Small intestine (tissue), 7 donors: ENCODE measurements around the gene PAPPA2. TPM values are rescaled to one million over a fixed set of nuclear protein-coding genes. Genes with fewer than 3 reads are reported as not detected.

Source experiments
- DNase-seq, 2 donors: peaks; one replicate each; pipeline versions ENCODE4 v3.0.0 to v3.0.0-alpha.2; 2013
- FAIRE-seq: peaks from 2 replicates; lab custom pipeline; 2012; peaks lifted over from hg19 to GRCh38; lab: Jason Lieb, UNC
- H3K27ac ChIP-seq, 3 donors: one replicate each; pipeline ENCODE4 v1.5.1; 2013; ENCODE audit warnings: low read length in 2 of 3, mild to moderate bottlenecking in 2 of 3, control low read depth in 1 of 3, inconsistent platforms in 1 of 3, low read depth in 1 of 3, moderate library complexity in 1 of 3
- H3K27me3 ChIP-seq, 3 donors: one replicate each; pipeline ENCODE4 v1.6.1; 2013; ENCODE audit warnings: low read length in 3 of 3, inconsistent platforms in 1 of 3; ENCODE audit not compliant: control insufficient read depth in 3 of 3, insufficient read depth in 3 of 3
- H3K36me3 ChIP-seq, 3 donors: one replicate each; pipeline ENCODE4 v1.6.1; 2013; ENCODE audit warnings: low read length in 3 of 3, inconsistent platforms in 1 of 3, low read depth in 1 of 3, mild to moderate bottlenecking in 1 of 3, moderate library complexity in 1 of 3; ENCODE audit not compliant: control insufficient read depth in 3 of 3, insufficient read depth in 2 of 3
- H3K4me1 ChIP-seq, 3 donors: one replicate each; pipeline ENCODE4 v1.6.1; 2013; ENCODE audit warnings: low read length in 2 of 3, inconsistent platforms in 1 of 3, low read depth in 1 of 3, mild to moderate bottlenecking in 1 of 3, moderate library complexity in 1 of 3; ENCODE audit not compliant: control insufficient read depth in 3 of 3, insufficient read depth in 2 of 3
- H3K4me3 ChIP-seq, 3 donors: one replicate each; pipeline ENCODE4 v1.5.1; 2013; ENCODE audit warnings: low read length in 3 of 3, control low read depth in 1 of 3, inconsistent platforms in 1 of 3, low read depth in 1 of 3, mild to moderate bottlenecking in 1 of 3, moderate library complexity in 1 of 3
- H3K9me3 ChIP-seq, 2 donors: one replicate each; pipeline ENCODE4 v1.6.1; 2013; ENCODE audit warnings: low read depth in 1 of 2, low read length in 1 of 2; ENCODE audit not compliant: control insufficient read depth in 2 of 2, insufficient read depth in 1 of 2
- WGBS, 3 donors: extraction: QIAGEN DNeasy Blood & Tissue Kit; methylation state at CpG; one replicate each; pipeline ENCODE4 v1.1.7; 2013; 5-methylcytosine and 5-hydroxymethylcytosine counted together
- polyA plus RNA-seq, 4 donors: library from polyadenylated mRNA; stranded (reverse) in 3 of 4; unstranded in 1 of 4; fragments of 200-250 nt in 3 of 4; fragments of 120-200 nt in 1 of 4; gene quantifications; one replicate each; pipeline versions ENCODE4 v1.2.1 to v1.2.3, GENCODE V29; 2013
- donor health status: healthy with polysubstance abuse.
- donor health status: control.
- donor health status: control.
- donor health status: Bipolar disorder and iron deficiency.
- donor health status: healthy.

The PAPPA2 gene
- polyA plus RNA-seq, 4 donors = 0.03 to 0.12 TPM; not detected in 2

DNA sequence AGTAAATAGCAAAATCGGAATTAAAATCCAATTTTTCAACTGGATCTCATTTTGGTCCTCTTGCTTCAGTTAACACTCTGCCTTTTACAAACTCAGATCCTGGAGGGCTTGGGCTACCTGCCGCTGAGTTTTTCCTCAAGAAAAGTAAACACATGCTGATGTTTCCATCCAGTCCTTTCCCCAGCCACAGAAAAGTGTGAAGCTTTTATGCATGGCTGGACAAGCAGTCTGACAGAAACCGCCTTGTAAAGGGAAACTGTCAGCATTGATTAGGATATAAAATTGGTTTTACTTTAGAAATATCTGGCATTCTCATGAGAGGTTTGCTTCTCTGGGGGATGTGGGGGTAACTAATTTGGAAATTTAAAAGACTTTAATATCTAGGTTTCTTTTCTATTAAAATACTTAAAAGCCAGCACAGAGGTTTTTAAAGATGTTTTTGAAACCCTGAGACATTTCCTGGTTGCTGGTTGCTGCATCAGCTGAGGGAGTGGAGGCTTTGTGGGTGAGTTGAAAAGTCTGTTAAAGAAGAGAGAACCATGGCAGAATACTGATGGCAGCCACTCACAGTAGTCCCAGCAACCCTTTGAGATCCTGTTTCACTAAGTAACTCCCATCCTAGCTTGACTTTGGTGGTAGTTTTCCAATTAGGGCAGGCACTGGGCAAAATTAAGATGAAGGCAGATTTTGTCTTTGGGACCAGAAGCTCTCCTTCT is 238.3 kb downstream of the PAPPA2 start:
- WGBS, 3 donors = 55 to 71% (median 63%) methylated on average over 3 of the region's 3 CpGs
- FAIRE-seq (no peak), DNase-seq (no peak)
- H3K27me3 ChIP-seq = no peaks in the 10 kb centered on the region
- H3K4me1 ChIP-seq = no peaks in the 10 kb centered on the region
- no peaks in the 10 kb centered on the region for H3K36me3 ChIP-seq
- no peak overlapping the region for H3K27ac ChIP-seq
- H3K9me3 ChIP-seq = no peaks in the 10 kb centered on the region
- no peak overlapping the region for H3K4me3 ChIP-seq

- Histone ChIP-seq H3K27me3 (no peaks in the 10 kb centered on the region), H3K27ac (no peak overlapping the region), H3K4me1 (no peaks in the 10 kb centered on the region), H3K4me3 (no peak overlapping the region), H3K36me3 (no peaks in the 10 kb centered on the region), H3K9me3 (no peaks in the 10 kb centered on the region)
- DNase-seq = no peak
- 67 to 79% (median 76%) methylated on average over 3 of the region's 3 CpGs for WGBS, 3 donors
- FAIRE-seq = no peak
Observed at GRCh38 chr1:176702901-176703300, 239.9 kb downstream of the PAPPA2 start.

GRCh38 chr1:176705585-176705984 is 242.6 kb downstream of the PAPPA2 start:
- Histone ChIP-seq H3K9me3 (no peaks in the 10 kb centered on the region), H3K4me3 (no peak overlapping the region), H3K27ac (no peak overlapping the region), H3K36me3 (no peaks in the 10 kb centered on the region), H3K4me1 (no peaks in the 10 kb centered on the region), H3K27me3 (no peaks in the 10 kb centered on the region)
- WGBS, 3 donors = 59 to 72% (median 63%) methylated on average over 1 of the region's 1 CpG
- FAIRE-seq (no peak), DNase-seq (no peak)

- H3K9me3 ChIP-seq = no peaks in the 10 kb centered on the region
- H3K27ac ChIP-seq = no peak overlapping the region
- no peak for DNase-seq
- no peak overlapping the region for H3K4me3 ChIP-seq
- no peaks in the 10 kb centered on the region for H3K36me3 ChIP-seq
- H3K27me3 ChIP-seq = no peaks in the 10 kb centered on the region
- H3K4me1 ChIP-seq = no peaks in the 10 kb centered on the region
- 83 to 94% (median 90%) methylated on average over 2 of the region's 2 CpGs for WGBS, 3 donors
- no peak for FAIRE-seq
Observed at GRCh38 chr1:176717066-176717750, 254.2 kb downstream of the PAPPA2 start.

DNA sequence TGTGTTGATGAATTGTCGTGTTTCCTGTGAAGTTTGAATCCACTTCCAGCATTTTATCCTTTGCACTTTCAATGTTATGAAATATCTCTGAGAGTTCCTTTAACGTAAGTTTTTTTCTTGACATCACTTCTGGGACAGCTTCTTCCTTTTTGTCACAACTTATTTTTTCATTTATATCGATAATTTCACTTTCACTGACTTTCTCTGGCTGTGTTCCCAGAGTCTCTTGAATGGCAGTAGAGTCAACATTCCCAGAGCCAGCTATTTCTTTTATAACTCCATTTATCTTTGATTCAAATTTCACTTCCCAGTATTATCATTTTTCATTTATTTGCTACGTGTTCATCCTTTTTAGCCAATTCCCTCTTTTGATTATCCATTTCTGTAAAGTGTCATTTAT is 256.5 kb downstream of the PAPPA2 start:
- Histone ChIP-seq H3K36me3 (no peaks in the 10 kb centered on the region), H3K27me3 (no peaks in the 10 kb centered on the region), H3K4me1 (no peaks in the 10 kb centered on the region), H3K9me3 (no peaks in the 10 kb centered on the region), H3K27ac (no peak overlapping the region), H3K4me3 (no peak overlapping the region)
- 27 to 38% (median 28%) methylated on average over 4 of the region's 4 CpGs for WGBS, 3 donors
- DNase-seq = no peak
- FAIRE-seq = no peak

DNA sequence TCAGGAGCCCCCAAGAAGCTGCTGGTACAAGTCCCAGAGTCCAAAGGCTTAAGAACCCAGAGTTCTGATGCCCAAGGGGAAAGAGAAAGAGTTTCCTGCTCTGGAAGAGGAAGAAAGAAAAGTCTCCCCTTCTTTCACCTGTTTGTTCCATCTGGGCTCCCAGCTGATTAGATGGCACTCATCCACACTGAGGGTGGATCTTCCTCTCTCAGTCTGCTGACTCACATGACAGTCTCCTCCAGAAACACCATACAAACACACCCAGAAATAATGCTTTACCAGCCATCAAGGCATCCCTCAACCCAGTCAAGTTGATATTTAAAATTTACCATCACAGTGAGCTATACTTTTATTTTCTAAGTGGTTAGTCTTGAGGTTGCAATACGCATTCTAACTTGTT is 257.9 kb downstream of the PAPPA2 start:
- H3K9me3 ChIP-seq = no peaks in the 10 kb centered on the region
- FAIRE-seq (no peak), DNase-seq (no peak)
- H3K27ac ChIP-seq = no peak overlapping the region
- WGBS, 3 donors = 82 to 87% (median 84%) methylated on average over 1 of the region's 1 CpG
- H3K36me3 ChIP-seq = no peaks in the 10 kb centered on the region
- H3K4me3 ChIP-seq = no peak overlapping the region
- no peaks in the 10 kb centered on the region for H3K4me1 ChIP-seq
- H3K27me3 ChIP-seq = no peaks in the 10 kb centered on the region

DNA sequence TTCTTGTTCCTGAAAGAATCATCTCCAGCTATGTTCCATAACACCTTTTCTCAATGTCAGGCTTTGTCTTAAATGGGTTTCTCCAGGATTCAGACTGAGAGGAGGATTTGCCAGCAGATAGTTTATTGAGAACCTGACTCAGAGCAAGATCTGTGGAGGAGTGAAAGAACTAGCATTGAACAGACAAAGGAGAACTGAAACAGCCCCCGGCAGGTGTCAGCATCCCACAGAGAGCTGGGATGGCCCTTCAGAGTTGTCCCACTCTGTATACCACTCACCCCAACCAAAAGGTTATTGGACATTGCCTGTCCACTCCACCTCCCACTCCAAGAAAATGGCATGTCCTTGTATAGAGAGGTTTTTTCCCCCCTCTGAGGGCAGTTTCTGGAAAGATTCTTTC is 270.7 kb downstream of the PAPPA2 start:
- Histone ChIP-seq H3K9me3 (no peaks in the 10 kb centered on the region), H3K27me3 (no peaks in the 10 kb centered on the region), H3K4me3 (no peak overlapping the region), H3K36me3 (no peaks in the 10 kb centered on the region), H3K4me1 (no peaks in the 10 kb centered on the region), H3K27ac (no peak overlapping the region)
- FAIRE-seq (no peak), DNase-seq (no peak)
- 70 to 80% (median 79%) methylated on average over 1 of the region's 1 CpG for WGBS, 3 donors

DNA sequence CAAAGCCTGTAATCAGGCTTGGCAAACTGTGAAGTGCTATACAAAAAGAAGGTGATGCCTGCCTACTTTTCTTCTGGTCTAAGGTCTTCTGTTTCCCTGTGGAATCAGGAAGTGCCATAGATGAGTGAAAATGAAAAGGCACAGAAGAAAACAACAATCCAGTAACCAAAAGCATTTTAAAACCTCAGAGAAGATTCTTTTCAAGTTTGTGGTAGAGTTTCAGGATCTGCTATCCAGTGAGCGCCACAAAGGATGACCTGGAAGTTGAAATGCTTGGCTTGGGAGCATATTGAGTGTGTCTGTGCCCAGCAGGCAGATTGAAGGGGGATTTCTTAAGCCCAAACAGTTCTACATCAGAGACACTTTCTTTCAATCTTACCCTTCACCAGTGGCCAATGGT is 272.2 kb downstream of the PAPPA2 start:
- Histone ChIP-seq H3K27me3 (no peaks in the 10 kb centered on the region), H3K4me3 (no peak overlapping the region), H3K9me3 (no peaks in the 10 kb centered on the region), H3K4me1 (no peaks in the 10 kb centered on the region), H3K27ac (no peak overlapping the region), H3K36me3 (no peaks in the 10 kb centered on the region)
- DNase-seq = no peak
- 50 to 98% (median 87%) methylated on average over 1 of the region's 1 CpG for WGBS, 3 donors
- no peak for FAIRE-seq
